Panc1 (cell line): ENCODE measurements around the gene ARGLU1.

Experiments
- SIN3A ChIP-seq: IDR thresholded peaks from 2 replicates; pipeline ENCODE4 v1.6.1; 2012; ENCODE audit warnings: low read depth, mild to moderate bottlenecking, low read length, moderate library complexity, borderline replicate concordance; ENCODE audit not compliant: insufficient read depth
- TF ChIP-seq, protein P1 (sequence below): fragments of 450-650 bp; IDR thresholded peaks from 2 replicates; pipeline ENCODE4 v1.5.1; 2017; ENCODE audit warnings: mild to moderate bottlenecking

DNA sequence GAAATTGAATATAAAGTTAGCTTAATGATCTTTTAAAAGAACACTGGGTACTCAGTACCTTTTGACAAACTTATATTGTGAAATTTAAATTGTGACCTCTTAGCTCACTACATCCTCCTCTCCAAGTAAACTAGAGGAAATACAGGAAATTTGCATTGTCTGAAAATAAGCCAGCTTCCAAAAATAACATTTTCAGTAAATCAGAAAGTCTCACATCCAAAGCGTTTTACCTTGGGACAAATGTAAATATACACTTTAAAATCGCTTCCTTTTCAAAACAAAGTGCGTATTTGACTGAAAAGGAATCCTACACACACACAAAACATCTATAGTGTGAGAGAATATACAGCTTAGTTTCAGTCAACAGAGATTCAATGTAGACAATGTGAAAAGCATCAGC lies 30.4 kb downstream of the ARGLU1 start:
- TF ChIP-seq, protein P1, sequence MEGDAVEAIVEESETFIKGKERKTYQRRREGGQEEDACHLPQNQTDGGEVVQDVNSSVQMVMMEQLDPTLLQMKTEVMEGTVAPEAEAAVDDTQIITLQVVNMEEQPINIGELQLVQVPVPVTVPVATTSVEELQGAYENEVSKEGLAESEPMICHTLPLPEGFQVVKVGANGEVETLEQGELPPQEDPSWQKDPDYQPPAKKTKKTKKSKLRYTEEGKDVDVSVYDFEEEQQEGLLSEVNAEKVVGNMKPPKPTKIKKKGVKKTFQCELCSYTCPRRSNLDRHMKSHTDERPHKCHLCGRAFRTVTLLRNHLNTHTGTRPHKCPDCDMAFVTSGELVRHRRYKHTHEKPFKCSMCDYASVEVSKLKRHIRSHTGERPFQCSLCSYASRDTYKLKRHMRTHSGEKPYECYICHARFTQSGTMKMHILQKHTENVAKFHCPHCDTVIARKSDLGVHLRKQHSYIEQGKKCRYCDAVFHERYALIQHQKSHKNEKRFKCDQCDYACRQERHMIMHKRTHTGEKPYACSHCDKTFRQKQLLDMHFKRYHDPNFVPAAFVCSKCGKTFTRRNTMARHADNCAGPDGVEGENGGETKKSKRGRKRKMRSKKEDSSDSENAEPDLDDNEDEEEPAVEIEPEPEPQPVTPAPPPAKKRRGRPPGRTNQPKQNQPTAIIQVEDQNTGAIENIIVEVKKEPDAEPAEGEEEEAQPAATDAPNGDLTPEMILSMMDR = no peak
- no peak for TF ChIP-seq SIN3A
